PC-9 (cell line): Measurements from ENCODE around the gene RADIL. TPM values are rescaled to one million over a fixed set of nuclear protein-coding genes. Genes with fewer than 3 reads are reported as not detected.

Experiments
- BruUV-seq: library from RNA; stranded (reverse); fragments of 400-500 nt; replicated peaks from 2 replicates; lab custom pipeline; 2021; lab: Mats Ljungman, UMichigan
- CTCF ChIA-PET: fragments of 300-600 bp; sonication (Branson Sonifier 250); formaldehyde crosslinking; loops from one replicate; lab custom pipeline; 2022; ENCODE audit warnings: antibody characterized with exemption; lab: Charles Lee
- POLR2A ChIA-PET: fragments of 300-600 bp; sonication (Branson Sonifier 250); formaldehyde crosslinking; loops from one replicate; lab custom pipeline; 2022; ENCODE audit warnings: antibody characterized with exemption; ENCODE audit not compliant: unreplicated experiment; lab: Charles Lee
- DNase-seq, 2 experiments: peaks; one replicate each; pipeline versions ENCODE4 v3.0.0 to v3.0.0-alpha.2; 2015 to 2022; ENCODE audit warnings: mixed read lengths in 1 of 2
- H2AFZ ChIP-seq: fragments of 200-600 bp; sonication (generic); 2 replicates; pipeline ENCODE4 v1.8.1; 2017; ENCODE audit warnings: antibody characterized with exemption
- H3F3A ChIP-seq: fragments of 200-600 bp; sonication (generic); 2 replicates; pipeline ENCODE4 v1.8.1; 2017; ENCODE audit warnings: antibody characterized with exemption, mild to moderate bottlenecking, low read depth; ENCODE audit not compliant: insufficient read depth
- H3K27ac ChIP-seq: fragments of 200-600 bp; sonication (generic); 2 replicates; pipeline ENCODE4 v1.6.1; 2016; ENCODE audit warnings: mixed run types
- H3K27me3 ChIP-seq: fragments of 200-600 bp; sonication (generic); 2 replicates; pipeline ENCODE4 v1.6.1; 2016; ENCODE audit warnings: low read depth, mixed run types; ENCODE audit not compliant: insufficient read depth
- H3K36me3 ChIP-seq: fragments of 200-600 bp; sonication (generic); 2 replicates; pipeline ENCODE4 v1.6.1; 2016; ENCODE audit warnings: low read depth, mixed run types
- H3K4me1 ChIP-seq: fragments of 200-600 bp; sonication (generic); replicated peaks from 2 replicates; pipeline ENCODE4 v1.6.1; 2016; ENCODE audit warnings: mixed run types; ENCODE audit not compliant: insufficient read depth
- H3K4me2 ChIP-seq: fragments of 200-600 bp; sonication (generic); 2 replicates; pipeline ENCODE4 v1.6.1; 2017; ENCODE audit warnings: mixed run types
- H3K4me3 ChIP-seq: fragments of 200-600 bp; sonication (generic); 2 replicates; pipeline ENCODE4 v1.6.1; 2016; ENCODE audit warnings: mixed run types
- H3K79me2 ChIP-seq: fragments of 200-600 bp; sonication (generic); 2 replicates; pipeline ENCODE4 v1.6.1; 2017; ENCODE audit warnings: low read depth, mixed run types
- H3K9me2 ChIP-seq: fragments of 200-600 bp; sonication (generic); 2 replicates; pipeline ENCODE4 v1.8.1; 2017; ENCODE audit warnings: mild to moderate bottlenecking; ENCODE audit not compliant: insufficient read depth
- H3K9me3 ChIP-seq: fragments of 200-600 bp; sonication (generic); 2 replicates; pipeline ENCODE4 v1.8.1; 2016; ENCODE audit warnings: low read depth; ENCODE audit not compliant: insufficient read depth
- H4K20me1 ChIP-seq: fragments of 200-600 bp; sonication (generic); 2 replicates; pipeline ENCODE4 v1.8.1; 2017; ENCODE audit not compliant: insufficient read depth
- CTCF ChIP-seq: fragments of 200-600 bp; sonication (generic); conservative IDR thresholded peaks from 2 replicates; pipeline ENCODE4 v1.6.1; 2017; ENCODE audit warnings: mixed run types, antibody characterized with exemption, mild to moderate bottlenecking, moderate library complexity
- EZH2 ChIP-seq: fragments of 200-600 bp; sonication (generic); IDR thresholded peaks from 2 replicates; pipeline ENCODE4 v1.8.0; 2017; ENCODE audit warnings: antibody characterized with exemption, low read depth
- intact Hi-C: fragments of 100-400 bp; cut with micrococcal nuclease; formaldehyde crosslinking; loops from one replicate; pipeline ENCODE4 v1.10.0; 2022; ENCODE audit not compliant: unreplicated experiment
- total RNA-seq: library from RNA; stranded (reverse); gene quantifications from 2 replicates; pipeline ENCODE4 v1.2.3, GENCODE V29; 2021

The RADIL gene
- total RNA-seq, 1 experiment from 2014 or later, result 0.35 TPM

- POLR2A ChIA-PET, result no interaction called here
- TF ChIP-seq EZH2 (no peak), CTCF (no peak)
- H3K27me3 ChIP-seq, result peaks cover 60% of the 10 kb centered on the region
- intact Hi-C loops, result no loop called here
- H3K4me2 ChIP-seq, result no peak overlapping the region
- H2AFZ ChIP-seq, result no peak overlapping the region
- DNase-seq, result no peak
- H3K9me2 ChIP-seq, result no peaks in the 10 kb centered on the region
- H3K27ac ChIP-seq, result no peak overlapping the region
- no peaks in the 10 kb centered on the region for H3K9me3 ChIP-seq
- H3K36me3 ChIP-seq, result no peaks in the 10 kb centered on the region
- H3K4me3 ChIP-seq, result no peak overlapping the region
- CTCF ChIA-PET, result no interaction called here
- no peaks in the 10 kb centered on the region for H3F3A ChIP-seq
- H3K4me1 ChIP-seq, result no peaks in the 10 kb centered on the region
- H4K20me1 ChIP-seq, result no peaks in the 10 kb centered on the region
- BruUV-seq, result no TSS peak
- H3K79me2 ChIP-seq, result no peaks in the 10 kb centered on the region
These were observed 27.8 kb upstream of the RADIL start for GRCh38 chr7:4911111-4911828.

GRCh38 chr7:4906682-4907081 lies 23.2 kb upstream of the RADIL start:
- BruUV-seq, result no TSS peak
- Histone ChIP-seq H3K27ac (no peak overlapping the region), H3K4me3 (no peak overlapping the region), H3K27me3 (peaks cover 93% of the 10 kb centered on the region), H3K36me3 (no peaks in the 10 kb centered on the region), H4K20me1 (no peaks in the 10 kb centered on the region), H3F3A (no peaks in the 10 kb centered on the region), H2AFZ (no peak overlapping the region), H3K9me2 (no peaks in the 10 kb centered on the region), H3K4me2 (no peak overlapping the region), H3K9me3 (no peaks in the 10 kb centered on the region), H3K4me1 (no peaks in the 10 kb centered on the region), H3K79me2 (no peaks in the 10 kb centered on the region)
- POLR2A ChIA-PET, result no interaction called here
- no peak for DNase-seq
- CTCF ChIA-PET, result no interaction called here
- intact Hi-C loops, result no loop called here
- TF ChIP-seq CTCF, result no peak
- TF ChIP-seq EZH2, result no peak

GRCh38 chr7:4905171-4905570 lies 21.7 kb upstream of the RADIL start:
- no peak overlapping the region for H3K27ac ChIP-seq
- no peaks in the 10 kb centered on the region for H3K4me1 ChIP-seq
- no peak overlapping the region for H3K4me3 ChIP-seq
- H3K36me3 ChIP-seq, result no peaks in the 10 kb centered on the region
- TF ChIP-seq EZH2 (no peak), CTCF (no peak)
- no peak for DNase-seq
- H3K79me2 ChIP-seq, result no peaks in the 10 kb centered on the region
- peaks cover 97% of the 10 kb centered on the region for H3K27me3 ChIP-seq
- H3F3A ChIP-seq, result no peaks in the 10 kb centered on the region
- CTCF ChIA-PET, result no interaction called here
- intact Hi-C loops, result no loop called here
- H4K20me1 ChIP-seq, result no peaks in the 10 kb centered on the region
- no TSS peak for BruUV-seq
- H3K9me2 ChIP-seq, result no peaks in the 10 kb centered on the region
- H2AFZ ChIP-seq, result no peak overlapping the region
- POLR2A ChIA-PET, result no interaction called here
- no peaks in the 10 kb centered on the region for H3K9me3 ChIP-seq
- no peak overlapping the region for H3K4me2 ChIP-seq
